Pericardium fibroblast (primary cell): Measurements from ENCODE around the gene NMBR. TPM values are rescaled to one million over a fixed set of nuclear protein-coding genes. Genes with fewer than 3 reads are reported as not detected.

ENCODE experiments used
- total RNA-seq: library from RNA; depleted of rRNA; stranded (reverse); fragments of >200 nt; gene quantifications from 2 replicates; pipeline ENCODE4 v1.2.3, GENCODE V29; 2015

Gene NMBR
- not detected in 2 replicates for total RNA-seq

GRCh38 chr6:142146828-142147662 is at the start of gene NMBR, which contains the start of gene VTA1:
TSS of gene NMBR (minus strand) at chr6:142147122. CDS start at chr6:142088658, 58,464 bp downstream.
TSS of gene VTA1 (plus strand) at chr6:142147263. CDS start at chr6:142147288, 25 bp downstream.

GRCh38 chr6:142132625-142133024 is 14.3 kb downstream of the NMBR start, which contains the start of gene GJE1:
TSS of gene GJE1 (plus strand) at chr6:142132925. CDS start at chr6:142133159, 234 bp downstream.

Other genes starting within 250 kb of the NMBR start
- not detected in 2 replicates for gene GJE1, start 14.2 kb downstream of the NMBR start, total RNA-seq
- 38.2 and 48.8 TPM in 2 replicates for gene VTA1, start 141 bp upstream of the NMBR start, total RNA-seq
- 12.1 and 17.6 TPM in 2 replicates for gene ADGRG6, start 154.9 kb upstream of the NMBR start, total RNA-seq